Uterus (tissue), 2 donors: ENCODE measurements around the gene BPIFA2.

ENCODE experiments used
- POLR2A ChIP-seq, 2 donors: fragments of 450-650 bp; IDR thresholded peaks; one replicate each; pipeline ENCODE4 v1.6.1; 2016; ENCODE audit warnings: antibody characterized with exemption in 2 of 2, mild to moderate bottlenecking in 1 of 2, moderate library complexity in 1 of 2
- TF ChIP-seq, protein P1 (sequence below), 4 experiments: fragments of 200-600 bp in 2 of 4; fragments of 450-650 bp in 2 of 4; sonication (generic) in 2 of 4; IDR thresholded peaks; one replicate each; pipeline ENCODE4 v1.5.1; 2016 to 2019; ENCODE audit warnings: antibody characterized with exemption in 4 of 4, mild to moderate bottlenecking in 2 of 4, moderate library complexity in 1 of 4

DNA sequence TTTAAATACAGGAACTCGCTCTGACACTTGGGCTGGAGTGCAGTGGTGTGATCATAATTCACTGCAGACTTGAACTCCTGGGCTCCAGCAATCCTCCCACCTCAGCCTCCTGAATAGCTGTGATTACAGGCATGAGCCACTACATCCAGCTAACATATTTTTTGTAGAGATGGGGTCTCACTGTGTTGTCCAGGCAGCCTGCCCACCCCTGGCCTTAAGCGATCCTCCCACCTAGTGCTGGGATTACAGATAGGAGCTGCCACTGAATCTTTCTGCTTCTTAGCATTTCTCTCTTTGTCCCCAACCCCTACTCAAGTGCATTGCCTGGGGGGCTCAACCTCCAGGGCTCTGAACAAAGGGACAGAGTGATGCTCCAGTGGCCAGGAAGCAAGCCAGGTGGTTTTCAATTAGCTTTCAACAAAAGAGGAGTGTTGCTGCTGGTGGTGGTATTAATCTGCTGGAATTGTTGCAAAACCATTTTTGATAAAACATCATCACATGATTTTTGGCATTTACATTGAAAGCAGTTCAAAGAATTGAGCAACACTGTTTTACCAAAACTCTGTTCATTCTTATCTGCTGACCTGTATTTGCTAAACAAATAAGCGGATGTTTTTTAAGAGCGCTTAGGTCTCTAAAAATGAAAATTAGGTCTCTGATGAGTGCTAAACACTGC, 40.4 kb upstream of the BPIFA2 start:
- TF ChIP-seq, protein P1, sequence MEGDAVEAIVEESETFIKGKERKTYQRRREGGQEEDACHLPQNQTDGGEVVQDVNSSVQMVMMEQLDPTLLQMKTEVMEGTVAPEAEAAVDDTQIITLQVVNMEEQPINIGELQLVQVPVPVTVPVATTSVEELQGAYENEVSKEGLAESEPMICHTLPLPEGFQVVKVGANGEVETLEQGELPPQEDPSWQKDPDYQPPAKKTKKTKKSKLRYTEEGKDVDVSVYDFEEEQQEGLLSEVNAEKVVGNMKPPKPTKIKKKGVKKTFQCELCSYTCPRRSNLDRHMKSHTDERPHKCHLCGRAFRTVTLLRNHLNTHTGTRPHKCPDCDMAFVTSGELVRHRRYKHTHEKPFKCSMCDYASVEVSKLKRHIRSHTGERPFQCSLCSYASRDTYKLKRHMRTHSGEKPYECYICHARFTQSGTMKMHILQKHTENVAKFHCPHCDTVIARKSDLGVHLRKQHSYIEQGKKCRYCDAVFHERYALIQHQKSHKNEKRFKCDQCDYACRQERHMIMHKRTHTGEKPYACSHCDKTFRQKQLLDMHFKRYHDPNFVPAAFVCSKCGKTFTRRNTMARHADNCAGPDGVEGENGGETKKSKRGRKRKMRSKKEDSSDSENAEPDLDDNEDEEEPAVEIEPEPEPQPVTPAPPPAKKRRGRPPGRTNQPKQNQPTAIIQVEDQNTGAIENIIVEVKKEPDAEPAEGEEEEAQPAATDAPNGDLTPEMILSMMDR (IDR thresholded peaks at IDR 0.05), result no peak
- TF ChIP-seq POLR2A (IDR thresholded peaks at IDR 0.05), result no peak
